Bone marrow (tissue), 2 donors: ENCODE results near the gene LECT2.

Source experiments
- DNase-seq, 2 donors: peaks; one replicate each; lab custom pipeline; 2025; lab: John Stamatoyannopoulos, UW

Gene LECT2

GRCh38 chr5:135978212-135978631 lies 23.4 kb upstream of the LECT2 start:
- no peak for DNase-seq

- DNase-seq: peak; percentile 12 to 58
These were observed 22.7 kb upstream of the LECT2 start for GRCh38 chr5:135977375-135977928.

GRCh38 chr5:135976216-135976615 lies 21.4 kb upstream of the LECT2 start:
- no peak for DNase-seq

GRCh38 chr5:135975122-135975521 lies 20.3 kb upstream of the LECT2 start:
- DNase-seq: no peak

GRCh38 chr5:135974021-135974600 lies 19.3 kb upstream of the LECT2 start:
- DNase-seq: no peak

- DNase-seq: no peak
These were observed 18.7 kb upstream of the LECT2 start for GRCh38 chr5:135973323-135974020.

GRCh38 chr5:135971701-135972100 lies 16.9 kb upstream of the LECT2 start:
- DNase-seq: no peak

GRCh38 chr5:135966790-135967189 lies 12.0 kb upstream of the LECT2 start:
- DNase-seq: no peak

GRCh38 chr5:135966165-135966564 lies 11.4 kb upstream of the LECT2 start:
- no peak for DNase-seq

- DNase-seq: no peak
These were observed 10.7 kb upstream of the LECT2 start for GRCh38 chr5:135965504-135965903.

GRCh38 chr5:135964670-135965320 lies 10.0 kb upstream of the LECT2 start:
- DNase-seq: no peak

GRCh38 chr5:135955525-135955924 lies 742 bp upstream of the LECT2 start:
- DNase-seq: no peak

- no peak for DNase-seq
These were observed 933 bp downstream of the LECT2 start for GRCh38 chr5:135953850-135954249.

- DNase-seq: no peak
These were observed 2.1 kb downstream of the LECT2 start for GRCh38 chr5:135952683-135953082.

- DNase-seq: no peak
These were observed 3.0 kb downstream of the LECT2 start for GRCh38 chr5:135951807-135952206.

GRCh38 chr5:135951257-135951656 lies 3.5 kb downstream of the LECT2 start:
- no peak for DNase-seq

GRCh38 chr5:135950611-135951010 lies 4.2 kb downstream of the LECT2 start:
- no peak for DNase-seq

- DNase-seq: peak in 1 of 2 donors; percentile 38
These were observed 9.7 kb downstream of the LECT2 start for GRCh38 chr5:135944967-135945560.

GRCh38 chr5:135944564-135944963 lies 10.2 kb downstream of the LECT2 start:
- no peak for DNase-seq

- no peak for DNase-seq
These were observed 12.5 kb downstream of the LECT2 start for GRCh38 chr5:135942202-135942771.

- DNase-seq: no peak
These were observed 13.1 kb downstream of the LECT2 start for GRCh38 chr5:135941711-135942110.

- DNase-seq: no peak
These were observed 17.4 kb downstream of the LECT2 start for GRCh38 chr5:135937245-135937911.
